Breast epithelium (tissue), 4 donors: ENCODE measurements around the gene SMIM31. TPM values are rescaled to one million over a fixed set of nuclear protein-coding genes. Genes with fewer than 3 reads are reported as not detected.

ENCODE experiments used
- DNase-seq, 2 donors: peaks; one replicate each; pipeline ENCODE4 v3.0.0-alpha.2; 2019; ENCODE audit warnings: low spot score in 2 of 2
- H3K27ac ChIP-seq, 2 donors: fragments of 200-600 bp; sonication (generic) in 1 of 2; one replicate each; pipeline ENCODE4 v1.5.1; 2016 to 2019; ENCODE audit warnings: mild to moderate bottlenecking in 1 of 2
- H3K27me3 ChIP-seq, 2 donors: fragments of 200-600 bp; sonication (generic) in 1 of 2; one replicate each; pipeline versions ENCODE4 v1.5.1 to v1.6.0; 2017 to 2019; ENCODE audit warnings: control low read depth in 1 of 2, mild to moderate bottlenecking in 1 of 2
- H3K36me3 ChIP-seq: fragments of 200-600 bp; one replicate; pipeline ENCODE4 v1.5.1; 2019
- H3K4me1 ChIP-seq, 2 donors: fragments of 200-600 bp; sonication (generic); one replicate each; pipeline ENCODE4 v1.5.1; 2016 to 2019; ENCODE audit warnings: control low read depth in 1 of 2
- H3K4me3 ChIP-seq, 3 donors: fragments of 200-600 bp; sonication (generic); 1 replicate in 2 of 3; 2 replicates in 1 of 3; pipeline ENCODE4 v1.5.1; 2016 to 2019; ENCODE audit warnings: mild to moderate bottlenecking in 3 of 3, moderate library complexity in 2 of 3
- H3K9me3 ChIP-seq, 2 donors: fragments of 200-600 bp; sonication (generic) in 1 of 2; one replicate each; pipeline ENCODE4 v1.5.1; 2016 to 2019; ENCODE audit warnings: control low read depth in 1 of 2
- POLR2A ChIP-seq: fragments of 450-650 bp; IDR thresholded peaks from one replicate; pipeline ENCODE4 v1.6.1; 2016; ENCODE audit warnings: antibody characterized with exemption, mild to moderate bottlenecking, moderate library complexity
- POLR2AphosphoS5 ChIP-seq, 3 donors: sonication (generic); formaldehyde crosslinking; IDR thresholded peaks; one replicate each; pipeline ENCODE4 v1.6.1; 2017; ENCODE audit warnings: antibody characterized with exemption in 3 of 3
- intact Hi-C: fragments of 100-400 bp; cut with DNase I; formaldehyde crosslinking; loops from one replicate; pipeline ENCODE4 v1.15.1; 2023; ENCODE audit warnings: low total_unique reads
- total RNA-seq, 3 donors: library from RNA; depleted of rRNA; stranded (reverse); fragments of >200 nt; gene quantifications; one replicate each; pipeline ENCODE4 v1.1.0, GENCODE V29; 2016
- TF ChIP-seq, protein P1 (sequence below), 3 donors: fragments of 450-650 bp; IDR thresholded peaks; one replicate each; pipeline ENCODE4 v1.5.1; 2016 to 2017; ENCODE audit warnings: antibody characterized with exemption in 3 of 3, mild to moderate bottlenecking in 3 of 3, moderate library complexity in 3 of 3

The SMIM31 gene
- total RNA-seq, 3 donors from 2014 or later, result 0.44 to 0.66 TPM; not detected in 1

DNA sequence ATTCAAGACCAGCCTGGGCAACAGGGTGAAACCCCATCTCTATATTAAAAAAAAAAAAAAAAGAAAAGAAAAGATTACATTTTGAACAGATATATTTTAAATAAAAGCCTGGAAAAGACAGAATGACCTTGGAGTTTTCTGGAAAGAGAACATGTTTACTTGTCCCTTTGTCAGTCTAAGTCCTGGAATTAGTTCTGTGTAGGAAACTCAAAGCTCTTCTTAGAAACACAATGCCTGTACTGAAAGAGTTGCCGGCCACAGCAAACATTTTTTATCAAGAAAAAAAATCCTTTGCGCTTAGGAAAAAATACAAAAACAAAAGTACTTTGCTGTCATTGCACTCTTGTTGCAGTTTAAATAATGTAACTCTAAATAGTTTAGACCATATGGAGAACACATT lies 59.6 kb downstream of the SMIM31 start:
- Histone ChIP-seq H3K4me3 (no peak overlapping the region), H3K27ac (no peak overlapping the region), H3K4me1 (no peaks in the 10 kb centered on the region), H3K27me3 (no peaks in the 10 kb centered on the region), H3K36me3 (no peaks in the 10 kb centered on the region), H3K9me3 (no peaks in the 10 kb centered on the region)
- no peak for TF ChIP-seq POLR2AphosphoS5 (IDR thresholded peaks at IDR 0.05)
- no peak for TF ChIP-seq POLR2A
- TF ChIP-seq, protein P1, sequence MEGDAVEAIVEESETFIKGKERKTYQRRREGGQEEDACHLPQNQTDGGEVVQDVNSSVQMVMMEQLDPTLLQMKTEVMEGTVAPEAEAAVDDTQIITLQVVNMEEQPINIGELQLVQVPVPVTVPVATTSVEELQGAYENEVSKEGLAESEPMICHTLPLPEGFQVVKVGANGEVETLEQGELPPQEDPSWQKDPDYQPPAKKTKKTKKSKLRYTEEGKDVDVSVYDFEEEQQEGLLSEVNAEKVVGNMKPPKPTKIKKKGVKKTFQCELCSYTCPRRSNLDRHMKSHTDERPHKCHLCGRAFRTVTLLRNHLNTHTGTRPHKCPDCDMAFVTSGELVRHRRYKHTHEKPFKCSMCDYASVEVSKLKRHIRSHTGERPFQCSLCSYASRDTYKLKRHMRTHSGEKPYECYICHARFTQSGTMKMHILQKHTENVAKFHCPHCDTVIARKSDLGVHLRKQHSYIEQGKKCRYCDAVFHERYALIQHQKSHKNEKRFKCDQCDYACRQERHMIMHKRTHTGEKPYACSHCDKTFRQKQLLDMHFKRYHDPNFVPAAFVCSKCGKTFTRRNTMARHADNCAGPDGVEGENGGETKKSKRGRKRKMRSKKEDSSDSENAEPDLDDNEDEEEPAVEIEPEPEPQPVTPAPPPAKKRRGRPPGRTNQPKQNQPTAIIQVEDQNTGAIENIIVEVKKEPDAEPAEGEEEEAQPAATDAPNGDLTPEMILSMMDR (IDR thresholded peaks at IDR 0.05), result no peak
- DNase-seq, result no peak
- intact Hi-C loops, result no loop called here

DNA sequence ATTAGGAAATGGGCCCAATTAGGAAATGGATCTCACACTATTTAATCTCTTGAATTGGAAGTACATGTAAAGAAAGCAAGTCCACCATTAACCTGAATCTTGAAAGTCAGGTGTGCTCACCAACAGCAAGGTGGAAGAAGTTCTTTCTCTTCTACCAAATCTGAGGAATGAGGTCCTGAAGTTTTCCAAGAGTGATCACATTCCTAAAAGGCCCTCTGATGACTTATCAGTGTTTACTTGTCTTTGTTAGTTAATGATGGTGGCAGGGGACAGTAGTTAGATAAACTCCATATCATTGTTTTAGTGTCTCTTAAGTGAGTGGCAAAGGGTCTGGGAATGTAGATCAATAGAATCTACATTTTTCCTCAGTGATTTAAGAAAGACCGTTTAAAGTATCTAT lies 61.8 kb downstream of the SMIM31 start:
- TF ChIP-seq, protein P1 (IDR thresholded peaks at IDR 0.05), result no peak
- TF ChIP-seq POLR2AphosphoS5 (IDR thresholded peaks at IDR 0.05) (no peak), POLR2A (no peak)
- no peaks in the 10 kb centered on the region for H3K36me3 ChIP-seq
- H3K4me1 ChIP-seq, result no peaks in the 10 kb centered on the region
- no peaks in the 10 kb centered on the region for H3K27me3 ChIP-seq
- H3K9me3 ChIP-seq, result no peaks in the 10 kb centered on the region
- no peak for DNase-seq
- intact Hi-C loops, result no loop called here
- H3K4me3 ChIP-seq, result no peak overlapping the region
- H3K27ac ChIP-seq, result no peak overlapping the region

DNA sequence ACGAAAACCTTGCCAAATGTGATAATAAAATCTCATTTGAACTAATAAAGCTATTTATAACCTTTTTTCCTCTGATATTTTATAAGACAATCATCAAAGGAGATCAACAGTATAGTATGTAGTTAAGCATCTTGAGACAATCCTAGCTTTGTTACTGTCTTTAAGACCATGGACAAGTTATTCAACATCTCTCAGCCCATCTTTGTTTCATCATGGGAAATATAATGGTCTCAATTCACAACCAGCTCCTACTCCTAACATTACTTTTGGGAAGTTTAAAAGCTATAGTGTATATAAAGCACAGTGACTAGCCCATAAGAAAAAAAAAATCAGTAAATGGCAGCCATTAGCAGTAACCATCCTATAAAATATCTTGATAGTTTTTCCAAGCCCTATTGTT lies 65.4 kb downstream of the SMIM31 start:
- Histone ChIP-seq H3K4me1 (no peaks in the 10 kb centered on the region), H3K27me3 (no peaks in the 10 kb centered on the region), H3K4me3 (no peak overlapping the region), H3K27ac (no peak overlapping the region), H3K9me3 (no peaks in the 10 kb centered on the region), H3K36me3 (no peaks in the 10 kb centered on the region)
- TF ChIP-seq, protein P1 (IDR thresholded peaks at IDR 0.05), result no peak
- no peak for TF ChIP-seq POLR2A
- TF ChIP-seq POLR2AphosphoS5 (IDR thresholded peaks at IDR 0.05), result no peak
- DNase-seq, result no peak
- intact Hi-C loops, result no loop called here

DNA sequence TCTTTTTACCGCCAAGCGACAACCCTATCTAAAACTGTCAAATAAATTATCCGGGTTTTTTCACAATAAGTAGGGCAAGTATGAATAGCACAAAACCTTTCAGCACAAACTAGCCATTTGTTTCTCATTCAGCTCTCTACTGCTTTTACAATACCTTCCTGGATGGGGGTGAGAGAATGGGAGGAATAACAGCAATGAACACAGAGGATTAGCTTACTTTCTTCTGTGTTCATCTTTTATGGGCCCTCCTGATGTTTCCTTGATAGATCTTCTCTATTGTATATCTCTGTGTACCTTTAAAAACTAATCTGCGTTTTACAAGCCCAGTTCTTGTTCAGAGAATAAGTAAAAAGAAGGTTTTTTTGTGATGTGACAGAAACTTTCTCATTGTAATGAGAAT lies 67.8 kb downstream of the SMIM31 start:
- H3K9me3 ChIP-seq, result no peaks in the 10 kb centered on the region
- intact Hi-C loops, result loop anchor here (5.0 kb wide), 1 partner anchor 1149 kb away; no protein-coding TSS in a partner anchor
- no peak overlapping the region for H3K27ac ChIP-seq
- TF ChIP-seq POLR2AphosphoS5 (IDR thresholded peaks at IDR 0.05), result no peak
- TF ChIP-seq, protein P1 (IDR thresholded peaks at IDR 0.05), result no peak
- TF ChIP-seq POLR2A, result no peak
- no peaks in the 10 kb centered on the region for H3K4me1 ChIP-seq
- no peaks in the 10 kb centered on the region for H3K27me3 ChIP-seq
- H3K36me3 ChIP-seq, result no peaks in the 10 kb centered on the region
- no peak for DNase-seq
- no peak overlapping the region for H3K4me3 ChIP-seq

DNA sequence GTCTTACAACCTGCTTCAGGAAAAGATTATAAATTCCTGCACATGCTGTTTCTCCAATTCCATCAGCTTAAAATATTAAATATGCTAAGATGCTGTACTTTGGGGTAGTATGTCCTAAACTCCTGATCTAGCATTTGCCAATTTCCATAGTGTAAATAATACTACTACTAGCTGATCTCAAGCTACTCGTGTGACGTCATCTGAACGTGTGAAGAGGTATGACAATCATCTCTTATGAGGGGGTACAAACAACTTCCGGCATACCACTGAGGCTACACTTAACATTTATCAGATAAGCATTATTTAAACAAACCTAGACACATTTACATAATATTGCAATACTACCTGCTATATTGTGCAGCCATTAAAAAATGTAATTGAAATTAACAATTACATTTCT lies 70.7 kb downstream of the SMIM31 start:
- TF ChIP-seq POLR2AphosphoS5 (IDR thresholded peaks at IDR 0.05), result no peak
- no peak for TF ChIP-seq POLR2A
- TF ChIP-seq, protein P1 (IDR thresholded peaks at IDR 0.05), result no peak
- no peaks in the 10 kb centered on the region for H3K4me1 ChIP-seq
- no peak for DNase-seq
- no peaks in the 10 kb centered on the region for H3K27me3 ChIP-seq
- H3K36me3 ChIP-seq, result no peaks in the 10 kb centered on the region
- H3K9me3 ChIP-seq, result no peaks in the 10 kb centered on the region
- H3K4me3 ChIP-seq, result no peak overlapping the region
- intact Hi-C loops, result loop anchor here (5.0 kb wide), 1 partner anchor 1152 kb away; no protein-coding TSS in a partner anchor
- no peak overlapping the region for H3K27ac ChIP-seq
